Duodenal mucosa (tissue), 2 donors: Measurements from ENCODE around the gene ZDHHC21.

Experiments
- H3K27ac ChIP-seq: one replicate; pipeline ENCODE4 v1.7.0; 2013; ENCODE audit warnings: low read depth, low read length
- H3K27me3 ChIP-seq, 2 donors: one replicate each; pipeline ENCODE4 v1.7.0; 2013; ENCODE audit warnings: low read length in 2 of 2, control low read depth in 1 of 2; ENCODE audit not compliant: insufficient read depth in 2 of 2, control insufficient read depth in 1 of 2
- H3K36me3 ChIP-seq, 2 donors: one replicate each; pipeline ENCODE4 v1.7.0; 2013; ENCODE audit warnings: low read length in 2 of 2, control low read depth in 1 of 2; ENCODE audit not compliant: insufficient read depth in 2 of 2, control insufficient read depth in 1 of 2
- H3K4me1 ChIP-seq, 2 donors: one replicate each; pipeline ENCODE4 v1.7.0; 2013; ENCODE audit warnings: low read length in 2 of 2, control low read depth in 1 of 2; ENCODE audit not compliant: insufficient read depth in 2 of 2, control insufficient read depth in 1 of 2
- H3K4me3 ChIP-seq, 2 donors: one replicate each; pipeline ENCODE4 v1.7.0; 2013; ENCODE audit warnings: low read length in 2 of 2, low read depth in 1 of 2
- H3K9ac ChIP-seq, 2 donors: one replicate each; pipeline ENCODE4 v1.7.0; 2013; ENCODE audit warnings: low read length in 2 of 2, low read depth in 1 of 2
- H3K9me3 ChIP-seq, 2 donors: one replicate each; pipeline ENCODE4 v1.7.0; 2013; ENCODE audit warnings: low read length in 2 of 2, control low read depth in 1 of 2; ENCODE audit not compliant: control insufficient read depth in 1 of 2

The ZDHHC21 gene

GRCh38 chr9:14660721-14661120, 32.5 kb downstream of the ZDHHC21 start:
- Histone ChIP-seq H3K36me3 (peaks cover 8 to 20% of the 10 kb centered on the region in 2 donors), H3K4me1 (no peaks in the 10 kb centered on the region), H3K27ac (no peak overlapping the region), H3K4me3 (no peak overlapping the region), H3K27me3 (no peaks in the 10 kb centered on the region), H3K9me3 (no peaks in the 10 kb centered on the region), H3K9ac (no peak overlapping the region)

DNA sequence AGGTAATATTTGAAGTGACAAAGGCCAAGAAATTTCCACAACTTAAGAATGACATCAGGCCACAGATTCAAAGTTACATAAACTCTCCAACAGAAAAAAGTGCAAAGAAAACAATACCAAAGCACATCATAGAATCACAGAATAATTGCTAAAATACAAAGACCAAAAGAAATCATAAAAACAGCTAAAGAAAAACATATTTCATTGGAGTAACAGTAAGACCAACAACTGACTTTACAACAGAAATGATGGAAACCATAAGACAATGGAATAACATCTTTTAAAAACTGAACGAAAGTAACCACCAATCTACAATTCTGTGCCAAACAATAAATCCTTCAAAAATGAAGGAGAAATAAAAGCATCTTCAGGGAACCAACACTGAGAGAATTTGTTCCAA, 38.3 kb downstream of the ZDHHC21 start:
- Histone ChIP-seq H3K27ac (no peak overlapping the region), H3K36me3 (peaks cover 17 to 20% of the 10 kb centered on the region in 2 donors), H3K9me3 (peaks cover 7 to 17% of the 10 kb centered on the region in 2 donors), H3K4me1 (no peaks in the 10 kb centered on the region), H3K9ac (no peak overlapping the region), H3K27me3 (no peaks in the 10 kb centered on the region), H3K4me3 (no peak overlapping the region)

DNA sequence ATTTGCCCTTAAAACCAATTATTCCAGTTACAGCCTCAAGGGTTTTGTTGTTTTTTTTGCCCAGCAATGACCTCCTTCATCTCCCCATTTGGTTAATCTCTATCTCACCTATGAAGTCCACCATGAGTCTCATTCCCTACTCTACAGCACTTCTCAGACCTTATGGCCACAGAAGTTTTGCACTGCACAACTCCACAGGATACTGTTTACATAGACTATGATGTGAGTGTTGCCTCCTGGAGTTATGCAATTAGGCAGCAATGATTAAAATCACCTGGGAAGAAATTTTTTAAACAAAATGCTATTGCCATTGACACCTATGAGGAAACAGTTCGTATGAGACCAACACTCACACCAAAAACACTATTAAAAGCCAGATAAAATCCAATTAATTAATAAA, 39.7 kb downstream of the ZDHHC21 start:
- peaks cover 15% of the 10 kb centered on the region in 2 donors for H3K36me3 ChIP-seq
- H3K27ac ChIP-seq: no peak overlapping the region
- peaks cover 7 to 17% of the 10 kb centered on the region in 2 donors for H3K9me3 ChIP-seq
- H3K27me3 ChIP-seq: no peaks in the 10 kb centered on the region
- no peaks in the 10 kb centered on the region for H3K4me1 ChIP-seq
- H3K9ac ChIP-seq: no peak overlapping the region
- H3K4me3 ChIP-seq: no peak overlapping the region

- Histone ChIP-seq H3K9me3 (peaks cover 7 to 17% of the 10 kb centered on the region in 2 donors), H3K27me3 (no peaks in the 10 kb centered on the region), H3K27ac (no peak overlapping the region), H3K4me3 (no peak overlapping the region), H3K36me3 (peaks cover 11 to 15% of the 10 kb centered on the region in 2 donors), H3K9ac (no peak overlapping the region), H3K4me1 (no peaks in the 10 kb centered on the region)
Measured at GRCh38 chr9:14652729-14653377, 40.4 kb downstream of the ZDHHC21 start.

DNA sequence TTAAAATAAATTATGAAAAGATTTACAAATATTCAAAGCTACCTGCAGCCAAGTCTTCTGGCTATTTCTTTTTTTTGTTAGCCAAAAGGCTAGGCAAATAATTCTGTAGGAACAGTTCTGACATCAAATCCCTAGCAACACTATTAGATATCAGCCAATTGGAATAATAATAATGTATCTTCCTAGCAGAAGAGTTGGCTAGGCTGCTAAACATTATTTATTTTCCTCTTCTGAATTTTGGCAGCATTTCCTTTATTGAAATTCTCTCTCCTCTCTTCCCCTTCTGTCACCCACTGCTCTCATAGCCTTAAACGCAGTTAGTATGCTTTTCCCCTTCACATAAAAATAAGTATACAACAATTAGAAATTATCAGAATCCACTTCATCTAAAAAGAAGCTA, 42.6 kb downstream of the ZDHHC21 start:
- Histone ChIP-seq H3K4me1 (no peaks in the 10 kb centered on the region), H3K9ac (no peak overlapping the region), H3K27ac (no peak overlapping the region), H3K27me3 (no peaks in the 10 kb centered on the region), H3K9me3 (peaks cover 7 to 17% of the 10 kb centered on the region in 2 donors), H3K36me3 (peaks cover 0 to 15% of the 10 kb centered on the region in 2 donors), H3K4me3 (no peak overlapping the region)

- H3K27me3 ChIP-seq: no peaks in the 10 kb centered on the region
- H3K4me1 ChIP-seq: no peaks in the 10 kb centered on the region
- H3K4me3 ChIP-seq: no peak overlapping the region
- no peak overlapping the region for H3K9ac ChIP-seq
- H3K36me3 ChIP-seq: peaks cover 0 to 2% of the 10 kb centered on the region in 2 donors
- H3K9me3 ChIP-seq: no peaks in the 10 kb centered on the region
- H3K27ac ChIP-seq: no peak overlapping the region
Measured at GRCh38 chr9:14645648-14646047, 47.6 kb downstream of the ZDHHC21 start.

- Histone ChIP-seq H3K9me3 (no peaks in the 10 kb centered on the region), H3K27ac (no peak overlapping the region), H3K36me3 (no peaks in the 10 kb centered on the region), H3K9ac (no peak overlapping the region), H3K4me3 (no peak overlapping the region), H3K4me1 (no peaks in the 10 kb centered on the region), H3K27me3 (no peaks in the 10 kb centered on the region)
Measured at GRCh38 chr9:14640967-14641366, 52.3 kb downstream of the ZDHHC21 start.

DNA sequence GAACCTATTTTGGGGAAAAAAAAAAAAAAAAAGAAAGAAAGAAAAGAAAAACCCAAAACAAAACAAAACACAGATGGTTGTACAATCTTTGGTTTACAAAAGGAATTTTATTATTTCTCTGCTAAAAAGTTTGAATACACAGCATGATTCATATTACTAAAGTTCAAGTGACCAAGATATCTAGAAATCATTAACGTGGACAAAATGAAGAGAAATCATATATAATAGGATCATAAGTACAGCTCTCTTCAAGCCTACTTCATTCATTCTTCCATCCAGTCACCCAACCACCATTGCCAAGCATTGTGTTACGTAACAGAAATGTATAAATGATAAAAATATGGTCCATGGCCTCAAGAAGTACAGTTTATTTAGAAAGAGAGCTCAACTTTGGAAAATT, 52.9 kb downstream of the ZDHHC21 start:
- H3K4me3 ChIP-seq: no peak overlapping the region
- no peaks in the 10 kb centered on the region for H3K36me3 ChIP-seq
- no peak overlapping the region for H3K9ac ChIP-seq
- H3K9me3 ChIP-seq: no peaks in the 10 kb centered on the region
- H3K27ac ChIP-seq: no peak overlapping the region
- no peaks in the 10 kb centered on the region for H3K27me3 ChIP-seq
- H3K4me1 ChIP-seq: no peaks in the 10 kb centered on the region

DNA sequence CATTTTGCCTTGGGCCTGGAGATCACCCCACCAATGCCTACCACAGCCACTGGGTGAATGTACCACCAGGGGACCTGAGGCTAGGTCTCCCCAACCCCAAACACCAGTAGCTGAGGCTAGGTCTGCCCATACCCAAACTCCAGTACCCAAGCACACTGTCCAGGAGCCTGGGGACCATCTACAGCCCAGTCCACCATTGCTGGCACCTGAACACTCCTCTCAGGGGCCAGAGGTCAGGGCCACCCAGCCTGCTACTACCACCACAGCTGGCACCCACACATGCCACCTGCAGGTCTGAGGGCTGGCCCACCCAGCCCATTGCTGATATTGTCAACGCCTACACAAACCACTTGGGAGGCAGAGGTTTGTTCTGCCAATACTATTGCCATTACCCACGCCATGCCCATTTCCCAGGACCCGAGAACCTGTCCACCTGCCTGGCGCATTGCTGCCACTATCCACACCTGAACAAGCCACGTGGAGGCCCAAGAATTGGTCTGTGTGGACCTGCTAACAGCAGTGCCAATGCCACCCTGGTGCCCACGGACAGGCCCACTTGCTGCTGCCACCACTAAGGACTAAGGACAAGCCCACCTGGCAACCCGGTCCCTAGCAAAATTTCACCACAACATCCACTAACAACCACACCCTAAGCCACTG, 59.2 kb downstream of the ZDHHC21 start:
- no peaks in the 10 kb centered on the region for H3K27me3 ChIP-seq
- H3K9ac ChIP-seq: no peak overlapping the region
- H3K36me3 ChIP-seq: peaks cover 12 to 23% of the 10 kb centered on the region in 2 donors
- no peaks in the 10 kb centered on the region for H3K9me3 ChIP-seq
- no peak overlapping the region for H3K27ac ChIP-seq
- H3K4me3 ChIP-seq: no peak overlapping the region
- H3K4me1 ChIP-seq: no peaks in the 10 kb centered on the region

DNA sequence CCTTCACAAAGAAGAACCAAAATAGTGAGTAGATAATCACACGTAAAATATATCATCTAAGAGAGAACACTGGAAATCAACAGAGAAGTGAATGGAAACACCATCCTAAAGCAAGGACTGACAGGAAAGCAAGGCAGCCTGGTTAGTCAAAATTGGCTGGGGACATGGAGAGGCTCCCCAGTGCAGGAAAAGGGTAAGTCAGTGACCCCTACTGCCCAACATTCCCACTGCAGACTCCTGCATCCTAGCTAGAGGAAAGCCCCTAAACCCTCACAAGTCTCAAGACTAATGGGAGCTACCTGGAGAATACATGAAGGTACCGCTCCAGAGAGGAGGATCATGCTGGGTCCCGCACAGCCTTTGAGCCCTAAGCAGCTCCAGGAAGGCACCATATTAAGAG, 60.1 kb downstream of the ZDHHC21 start:
- Histone ChIP-seq H3K9me3 (no peaks in the 10 kb centered on the region), H3K36me3 (peaks cover 12 to 23% of the 10 kb centered on the region in 2 donors), H3K4me3 (no peak overlapping the region), H3K9ac (no peak overlapping the region), H3K27me3 (no peaks in the 10 kb centered on the region), H3K27ac (no peak overlapping the region), H3K4me1 (no peaks in the 10 kb centered on the region)
